ENCODE data around the gene SEPTIN12. TPM values are rescaled to one million over a fixed set of nuclear protein-coding genes. Genes with fewer than 3 reads are reported as not detected.
A peak's percentile ranks its signal among the peaks of the same experiment; 100 is the strongest.

SEPTIN12 gene
- total and polyA plus RNA-seq, 2 of the 8 experiments (the other 6 are each of a cell fraction or from before 2014, with no cell fraction given), result 0.24 TPM; not detected in 1

GRCh38 chr16:4787627-4788482 lies at the start of gene SEPTIN12 (continued):
- TF ChIP-seq MAX (IDR thresholded peaks at IDR 0.05) (no peak), PHF8 (conservative IDR thresholded peaks at IDR 0.05; ENCODE audit: low read depth, low read length) (no peak), TAF1 (IDR thresholded peaks at IDR 0.05; ENCODE audit: low read depth, low read length) (0 out of 2 replicates have a peak, but pooled peaks have one; percentile 15)

All from H1 (cell line).